Measurements from ENCODE around the gene CDH4.

DNA sequence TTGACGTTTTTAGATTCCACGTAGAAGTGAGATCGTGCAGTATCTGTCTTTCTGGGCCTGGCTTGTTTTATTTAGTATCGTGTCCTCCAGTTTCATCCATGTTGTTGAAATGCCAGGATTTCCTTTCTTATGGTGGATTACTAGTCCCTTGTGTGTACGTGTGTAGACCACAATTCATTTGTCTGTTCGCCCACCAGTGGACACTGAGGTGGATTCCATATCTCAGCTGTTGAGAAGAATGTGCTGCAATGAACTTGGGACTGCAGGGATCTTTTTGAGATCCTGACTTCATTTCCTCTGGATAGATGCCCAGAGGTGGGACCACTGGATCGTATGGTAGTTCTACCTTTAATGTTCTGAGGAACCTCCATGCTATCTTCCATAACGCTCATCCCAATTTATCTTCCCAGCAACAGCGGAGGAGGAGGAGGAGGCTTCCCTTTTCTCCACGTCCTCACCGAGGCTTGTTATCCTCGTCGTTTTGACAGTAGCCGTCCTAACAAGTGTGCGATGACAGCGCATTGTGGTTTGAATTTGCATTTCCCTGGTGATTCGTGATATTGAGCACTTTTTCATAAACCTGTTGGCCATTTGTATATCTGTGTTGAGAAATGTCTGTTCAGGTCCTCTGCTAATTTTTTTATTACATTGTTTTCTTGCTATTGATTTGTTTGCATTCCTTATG is 62.4 kb downstream of the CDH4 start:
- TF ChIP-seq, protein P1, sequence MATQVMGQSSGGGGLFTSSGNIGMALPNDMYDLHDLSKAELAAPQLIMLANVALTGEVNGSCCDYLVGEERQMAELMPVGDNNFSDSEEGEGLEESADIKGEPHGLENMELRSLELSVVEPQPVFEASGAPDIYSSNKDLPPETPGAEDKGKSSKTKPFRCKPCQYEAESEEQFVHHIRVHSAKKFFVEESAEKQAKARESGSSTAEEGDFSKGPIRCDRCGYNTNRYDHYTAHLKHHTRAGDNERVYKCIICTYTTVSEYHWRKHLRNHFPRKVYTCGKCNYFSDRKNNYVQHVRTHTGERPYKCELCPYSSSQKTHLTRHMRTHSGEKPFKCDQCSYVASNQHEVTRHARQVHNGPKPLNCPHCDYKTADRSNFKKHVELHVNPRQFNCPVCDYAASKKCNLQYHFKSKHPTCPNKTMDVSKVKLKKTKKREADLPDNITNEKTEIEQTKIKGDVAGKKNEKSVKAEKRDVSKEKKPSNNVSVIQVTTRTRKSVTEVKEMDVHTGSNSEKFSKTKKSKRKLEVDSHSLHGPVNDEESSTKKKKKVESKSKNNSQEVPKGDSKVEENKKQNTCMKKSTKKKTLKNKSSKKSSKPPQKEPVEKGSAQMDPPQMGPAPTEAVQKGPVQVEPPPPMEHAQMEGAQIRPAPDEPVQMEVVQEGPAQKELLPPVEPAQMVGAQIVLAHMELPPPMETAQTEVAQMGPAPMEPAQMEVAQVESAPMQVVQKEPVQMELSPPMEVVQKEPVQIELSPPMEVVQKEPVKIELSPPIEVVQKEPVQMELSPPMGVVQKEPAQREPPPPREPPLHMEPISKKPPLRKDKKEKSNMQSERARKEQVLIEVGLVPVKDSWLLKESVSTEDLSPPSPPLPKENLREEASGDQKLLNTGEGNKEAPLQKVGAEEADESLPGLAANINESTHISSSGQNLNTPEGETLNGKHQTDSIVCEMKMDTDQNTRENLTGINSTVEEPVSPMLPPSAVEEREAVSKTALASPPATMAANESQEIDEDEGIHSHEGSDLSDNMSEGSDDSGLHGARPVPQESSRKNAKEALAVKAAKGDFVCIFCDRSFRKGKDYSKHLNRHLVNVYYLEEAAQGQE (IDR thresholded peaks at IDR 0.05; ENCODE audit: low read depth) = no peak
- TF ChIP-seq TEAD4 (IDR thresholded peaks at IDR 0.05) (no peak), CEBPB (IDR thresholded peaks at IDR 0.05) (no peak), ZBTB7A (IDR thresholded peaks at IDR 0.05; ENCODE audit: low read depth) (no peak), RAD21 (IDR thresholded peaks at IDR 0.05; ENCODE audit: low read depth) (no peak)
- TF ChIP-seq, protein P2, sequence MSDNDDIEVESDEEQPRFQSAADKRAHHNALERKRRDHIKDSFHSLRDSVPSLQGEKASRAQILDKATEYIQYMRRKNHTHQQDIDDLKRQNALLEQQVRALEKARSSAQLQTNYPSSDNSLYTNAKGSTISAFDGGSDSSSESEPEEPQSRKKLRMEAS (IDR thresholded peaks at IDR 0.05) = no peak

All from Ishikawa (cell line).